ENCODE data around the gene NDUFS2.

NDUFS2 gene

DNA sequence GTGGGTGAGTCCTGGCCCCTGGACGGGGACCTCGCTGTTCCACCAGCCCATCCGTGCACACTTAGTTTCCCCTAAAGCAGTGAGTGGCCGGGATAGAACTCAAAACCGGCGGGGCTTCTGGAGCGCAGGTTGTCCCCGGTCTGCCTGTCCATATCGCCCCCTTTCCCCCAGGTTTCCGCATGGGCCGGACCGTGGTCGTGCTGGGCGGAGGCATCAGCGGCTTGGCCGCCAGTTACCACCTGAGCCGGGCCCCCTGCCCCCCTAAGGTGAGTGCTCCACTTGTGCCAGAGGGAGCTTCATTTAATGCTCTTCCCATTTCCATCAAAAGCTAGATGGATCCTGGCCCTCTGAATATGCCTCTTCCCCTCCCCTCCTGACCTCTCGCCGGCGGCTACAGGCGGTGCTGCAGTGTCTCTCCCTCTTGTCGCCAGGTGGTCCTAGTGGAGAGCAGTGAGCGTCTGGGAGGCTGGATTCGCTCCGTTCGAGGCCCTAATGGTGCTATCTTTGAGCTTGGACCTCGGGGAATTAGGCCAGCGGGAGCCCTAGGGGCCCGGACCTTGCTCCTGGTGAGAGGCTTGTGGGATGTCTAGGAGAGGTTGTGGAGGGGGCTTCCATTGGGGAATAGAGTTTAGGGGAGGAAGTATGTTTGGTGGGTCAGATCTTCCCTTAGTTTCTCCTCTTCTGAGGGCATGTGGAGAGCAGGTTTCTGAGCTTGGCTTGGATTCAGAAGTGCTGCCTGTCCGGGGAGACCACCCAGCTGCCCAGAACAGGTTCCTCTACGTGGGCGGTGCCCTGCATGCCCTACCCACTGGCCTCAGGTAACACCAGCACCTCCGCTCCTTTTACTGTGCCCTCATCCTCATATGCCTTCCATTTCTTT, 35.3 kb upstream of the NDUFS2 start:
- no peak for DNase-seq (ENCODE audit: low read depth, low spot score)
- H3K9ac ChIP-seq (ENCODE audit: insufficient read length): peak overlapping the region; percentile 91
- TF ChIP-seq EZH2 (IDR thresholded peaks at IDR 0.05) (no peak), FOXP2 (optimal IDR thresholded peaks at IDR 0.05; ENCODE audit: control extremely low read depth, extremely low read length, insufficient read depth) (no peak), POLR2AphosphoS5 (IDR thresholded peaks at IDR 0.05; ENCODE audit: borderline replicate concordance, low read depth, low read length) (no peak)
- H3K27ac ChIP-seq: no peak overlapping the region
- peaks cover 29% of the 10 kb centered on the region; the same call in 1 of the 2 replicates for H3K36me3 ChIP-seq (ENCODE audit: insufficient read depth, low read length)
- no peaks in the 10 kb centered on the region for H3K9me3 ChIP-seq (ENCODE audit: low read depth, low read length)
- H3K4me3 ChIP-seq: peak overlapping the region; percentile 90

DNA sequence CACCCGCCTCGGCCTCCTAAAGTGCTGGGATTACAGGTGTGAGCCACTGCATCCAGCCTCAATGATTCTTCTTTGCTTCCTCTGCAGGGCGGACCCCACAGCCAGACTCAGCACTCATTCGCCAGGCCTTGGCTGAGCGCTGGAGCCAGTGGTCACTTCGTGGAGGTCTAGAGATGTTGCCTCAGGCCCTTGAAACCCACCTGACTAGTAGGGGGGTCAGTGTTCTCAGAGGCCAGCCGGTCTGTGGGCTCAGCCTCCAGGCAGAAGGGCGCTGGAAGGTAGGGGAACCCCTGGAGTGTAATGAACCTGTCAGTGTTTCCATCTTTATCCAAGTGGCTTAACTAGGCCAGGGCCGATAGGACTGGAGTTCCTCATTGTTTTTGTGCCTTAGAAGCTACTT, 33.3 kb upstream of the NDUFS2 start:
- Histone ChIP-seq H3K4me3 (no peak overlapping the region), H3K27ac (no peak overlapping the region), H3K36me3 (ENCODE audit: insufficient read depth, low read length) (peaks cover 41% of the 10 kb centered on the region), H3K9me3 (ENCODE audit: low read depth, low read length) (no peaks in the 10 kb centered on the region), H3K9ac (ENCODE audit: insufficient read length) (no peak overlapping the region)
- no peak for TF ChIP-seq POLR2AphosphoS5 (IDR thresholded peaks at IDR 0.05; ENCODE audit: borderline replicate concordance, low read depth, low read length)
- TF ChIP-seq FOXP2 (optimal IDR thresholded peaks at IDR 0.05; ENCODE audit: control extremely low read depth, extremely low read length, insufficient read depth): no peak
- TF ChIP-seq EZH2 (IDR thresholded peaks at IDR 0.05): no peak
- DNase-seq (ENCODE audit: low read depth, low spot score): no peak

DNA sequence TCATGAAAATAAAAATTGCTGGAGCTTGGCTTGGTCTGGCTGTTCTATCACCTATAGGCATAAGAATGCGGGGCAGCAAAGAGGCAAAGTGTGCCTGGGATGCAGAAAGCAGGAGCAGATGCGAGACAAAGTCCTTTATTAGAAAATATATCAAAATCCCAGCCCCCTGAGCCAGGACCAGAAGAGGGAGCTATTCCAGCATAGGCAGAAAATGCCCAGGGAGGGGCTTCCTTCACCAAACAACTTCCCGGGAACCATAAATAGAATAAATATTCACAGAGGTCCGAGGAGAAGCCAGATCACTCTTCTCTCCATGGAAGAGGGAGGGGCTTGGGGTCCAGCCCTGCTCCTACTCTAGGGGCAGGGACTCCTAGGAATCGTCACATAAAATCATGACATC, 31.0 kb upstream of the NDUFS2 start:
- TF ChIP-seq POLR2AphosphoS5 (IDR thresholded peaks at IDR 0.05; ENCODE audit: borderline replicate concordance, low read depth, low read length) (no peak), FOXP2 (optimal IDR thresholded peaks at IDR 0.05; ENCODE audit: control extremely low read depth, extremely low read length, insufficient read depth) (no peak), EZH2 (IDR thresholded peaks at IDR 0.05) (no peak)
- H3K4me3 ChIP-seq: no peak overlapping the region
- no peak for DNase-seq (ENCODE audit: low read depth, low spot score)
- H3K27ac ChIP-seq: no peak overlapping the region
- peaks cover 46% of the 10 kb centered on the region for H3K36me3 ChIP-seq (ENCODE audit: insufficient read depth, low read length)
- no peaks in the 10 kb centered on the region for H3K9me3 ChIP-seq (ENCODE audit: low read depth, low read length)
- H3K9ac ChIP-seq (ENCODE audit: insufficient read length): no peak overlapping the region

DNA sequence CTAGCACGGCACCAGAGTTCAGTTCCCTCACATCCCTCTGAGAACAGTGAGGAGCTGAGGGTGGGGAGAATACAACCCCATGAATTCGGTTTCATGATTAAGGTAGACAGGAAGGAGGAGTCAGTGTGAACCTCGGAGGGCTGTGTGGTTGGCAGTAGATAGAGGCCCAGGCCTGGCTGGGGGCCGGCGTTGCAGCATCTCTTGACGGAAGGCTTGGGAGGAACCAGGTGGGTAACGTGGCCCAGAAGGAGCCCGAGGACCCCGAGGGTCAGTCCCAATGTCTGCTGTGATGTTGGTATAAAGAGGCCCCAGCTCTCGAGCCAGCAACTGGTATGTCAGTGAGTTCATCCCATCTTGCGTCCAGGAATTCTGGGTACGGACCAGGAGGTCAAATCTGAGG, 30.5 kb upstream of the NDUFS2 start:
- Histone ChIP-seq H3K36me3 (ENCODE audit: insufficient read depth, low read length) (peaks cover 46% of the 10 kb centered on the region), H3K9ac (ENCODE audit: insufficient read length) (no peak overlapping the region)

DNA sequence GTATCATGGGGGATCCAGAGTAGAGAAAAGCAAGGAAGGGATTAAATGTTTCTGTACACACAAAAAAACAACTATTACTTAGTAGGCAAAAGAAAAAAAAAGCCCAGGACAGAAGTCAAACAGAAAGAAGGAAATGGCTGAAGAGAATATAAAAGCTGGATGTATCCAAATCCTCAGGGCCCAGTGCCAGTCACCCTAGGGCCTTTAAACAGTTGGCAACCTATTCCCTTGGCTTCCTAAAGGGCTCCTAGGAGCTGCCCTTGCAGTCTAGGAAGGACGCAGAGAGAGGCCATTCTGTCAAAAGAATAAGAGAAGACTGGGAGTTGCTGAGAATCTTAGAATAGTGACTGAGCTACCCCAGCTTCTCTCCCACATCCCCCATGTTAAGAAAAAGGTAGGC, 29.8 kb upstream of the NDUFS2 start:
- H3K4me3 ChIP-seq: no peak overlapping the region
- H3K9me3 ChIP-seq (ENCODE audit: low read depth, low read length): no peaks in the 10 kb centered on the region
- no peak for TF ChIP-seq EZH2 (IDR thresholded peaks at IDR 0.05)
- peaks cover 46% of the 10 kb centered on the region for H3K36me3 ChIP-seq (ENCODE audit: insufficient read depth, low read length)
- H3K27ac ChIP-seq: no peak overlapping the region
- H3K9ac ChIP-seq (ENCODE audit: insufficient read length): no peak overlapping the region
- no peak for DNase-seq (ENCODE audit: low read depth, low spot score)

More for the DNA sequence above, 30.5 kb upstream of the NDUFS2 start:
- Histone ChIP-seq H3K27ac (no peak overlapping the region), H3K4me3 (no peak overlapping the region), H3K9me3 (ENCODE audit: low read depth, low read length) (no peaks in the 10 kb centered on the region)
- DNase-seq (ENCODE audit: low read depth, low spot score): no peak
- TF ChIP-seq FOXP2 (optimal IDR thresholded peaks at IDR 0.05; ENCODE audit: control extremely low read depth, extremely low read length, insufficient read depth) (no peak), EZH2 (IDR thresholded peaks at IDR 0.05) (no peak), POLR2AphosphoS5 (IDR thresholded peaks at IDR 0.05; ENCODE audit: borderline replicate concordance, low read depth, low read length) (no peak)

DNA sequence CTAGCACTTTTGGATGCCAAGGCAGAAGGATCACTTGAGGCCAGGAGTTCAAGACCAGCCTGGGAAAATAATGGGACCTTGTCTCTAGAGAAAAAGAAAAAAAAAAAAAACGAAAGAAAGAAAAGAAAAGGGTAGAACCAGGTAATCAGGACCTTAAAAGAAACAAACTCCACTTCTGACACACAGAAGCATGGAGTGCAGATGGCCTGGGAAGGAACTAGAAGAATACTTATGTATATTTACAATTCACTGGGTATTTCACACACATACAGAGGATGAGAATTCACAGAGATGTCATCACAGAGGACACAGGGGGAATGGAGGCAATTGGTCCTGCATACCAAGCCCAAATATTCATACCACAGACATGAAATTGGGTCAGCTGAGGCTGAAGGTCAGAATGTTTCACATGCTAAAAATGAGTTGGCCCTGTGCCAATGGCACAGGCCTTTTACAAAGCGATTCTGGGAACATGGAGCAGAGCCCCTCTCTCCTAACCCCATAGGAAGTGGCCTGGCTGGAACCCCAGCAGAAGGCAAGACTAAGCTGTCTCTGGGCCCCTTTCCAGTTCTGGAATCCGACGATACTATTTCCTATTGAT, 29.3 kb upstream of the NDUFS2 start:
- H3K9ac ChIP-seq (ENCODE audit: insufficient read length): no peak overlapping the region
- no peaks in the 10 kb centered on the region for H3K9me3 ChIP-seq (ENCODE audit: low read depth, low read length)
- no peak for DNase-seq (ENCODE audit: low read depth, low spot score)
- H3K27ac ChIP-seq: no peak overlapping the region
- peaks cover 46% of the 10 kb centered on the region for H3K36me3 ChIP-seq (ENCODE audit: insufficient read depth, low read length)
- TF ChIP-seq POLR2AphosphoS5 (IDR thresholded peaks at IDR 0.05; ENCODE audit: borderline replicate concordance, low read depth, low read length) (no peak), FOXP2 (optimal IDR thresholded peaks at IDR 0.05; ENCODE audit: control extremely low read depth, extremely low read length, insufficient read depth) (no peak), EZH2 (IDR thresholded peaks at IDR 0.05) (no peak)
- no peak overlapping the region for H3K4me3 ChIP-seq

DNA sequence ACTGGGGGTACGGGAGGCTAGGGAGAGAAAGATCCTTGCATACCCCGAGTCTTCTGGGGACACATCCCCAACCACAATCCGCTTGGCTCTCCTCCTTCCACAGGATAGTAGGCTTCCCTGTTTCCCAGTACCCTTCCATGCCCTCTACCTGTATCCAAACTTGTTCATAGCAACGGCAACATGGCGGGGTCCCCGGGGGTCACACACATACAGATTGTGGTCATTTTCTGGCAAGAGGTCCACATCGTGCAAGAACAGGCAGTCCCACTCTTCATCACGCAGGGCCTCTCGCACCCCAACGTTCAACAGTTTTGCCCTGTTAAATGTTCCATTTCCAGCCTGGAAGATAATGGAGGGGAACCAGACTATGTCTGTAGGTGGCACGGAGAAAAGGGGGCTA, 28.5 kb upstream of the NDUFS2 start:
- Histone ChIP-seq H3K9me3 (ENCODE audit: low read depth, low read length) (no peaks in the 10 kb centered on the region), H3K9ac (ENCODE audit: insufficient read length) (no peak overlapping the region), H3K4me3 (no peak overlapping the region), H3K36me3 (ENCODE audit: insufficient read depth, low read length) (peaks cover 46% of the 10 kb centered on the region), H3K27ac (no peak overlapping the region)
- TF ChIP-seq EZH2 (IDR thresholded peaks at IDR 0.05) (no peak), FOXP2 (optimal IDR thresholded peaks at IDR 0.05; ENCODE audit: control extremely low read depth, extremely low read length, insufficient read depth) (no peak), POLR2AphosphoS5 (IDR thresholded peaks at IDR 0.05; ENCODE audit: borderline replicate concordance, low read depth, low read length) (no peak)
- DNase-seq (ENCODE audit: low read depth, low spot score): no peak

DNA sequence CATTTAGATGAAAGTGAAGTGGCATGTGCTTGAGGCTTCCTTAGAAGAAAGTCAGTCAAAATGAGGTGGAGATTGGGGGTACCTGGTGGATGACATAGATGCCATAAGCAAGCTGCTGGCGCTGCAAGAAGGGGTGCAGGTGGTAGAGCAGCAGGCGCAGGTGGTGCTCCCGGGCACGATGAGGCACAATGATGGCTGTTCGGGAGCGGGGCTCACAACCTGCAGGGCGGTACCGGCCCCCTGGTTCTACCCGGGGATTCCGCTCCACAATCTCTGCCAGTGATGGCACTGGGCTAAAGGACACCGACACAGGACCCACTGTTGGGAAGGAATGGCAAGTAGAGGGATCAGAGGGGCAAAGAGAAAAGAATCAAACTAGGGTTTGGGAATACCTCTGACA, 27.3 kb upstream of the NDUFS2 start:
- no peak overlapping the region for H3K27ac ChIP-seq
- H3K36me3 ChIP-seq (ENCODE audit: insufficient read depth, low read length): peaks cover 46% of the 10 kb centered on the region

More for the DNA sequence above, 27.3 kb upstream of the NDUFS2 start:
- no peak overlapping the region for H3K9ac ChIP-seq (ENCODE audit: insufficient read length)
- DNase-seq (ENCODE audit: low read depth, low spot score): no peak
- H3K9me3 ChIP-seq (ENCODE audit: low read depth, low read length): no peaks in the 10 kb centered on the region
- TF ChIP-seq FOXP2 (optimal IDR thresholded peaks at IDR 0.05; ENCODE audit: control extremely low read depth, extremely low read length, insufficient read depth): no peak
- TF ChIP-seq POLR2AphosphoS5 (IDR thresholded peaks at IDR 0.05; ENCODE audit: borderline replicate concordance, low read depth, low read length): no peak
- no peak for TF ChIP-seq EZH2 (IDR thresholded peaks at IDR 0.05)
- H3K4me3 ChIP-seq: no peak overlapping the region

Data from SK-N-MC (cell line).